ENCODE results near the gene EP400.

GRCh38 chr12:132125736-132126135 is 176.0 kb downstream of the EP400 start:
- TF ChIP-seq CTCF (IDR thresholded peaks at IDR 0.05) (no peak), POLR2A (IDR thresholded peaks at IDR 0.05) (no peak)

All from adrenal gland (tissue), 5 donors.